Measurements from ENCODE around the gene CTIF.

GRCh38 chr18:48879008-48879431 is 340.2 kb downstream of the CTIF start:
- TF ChIP-seq, protein P1, sequence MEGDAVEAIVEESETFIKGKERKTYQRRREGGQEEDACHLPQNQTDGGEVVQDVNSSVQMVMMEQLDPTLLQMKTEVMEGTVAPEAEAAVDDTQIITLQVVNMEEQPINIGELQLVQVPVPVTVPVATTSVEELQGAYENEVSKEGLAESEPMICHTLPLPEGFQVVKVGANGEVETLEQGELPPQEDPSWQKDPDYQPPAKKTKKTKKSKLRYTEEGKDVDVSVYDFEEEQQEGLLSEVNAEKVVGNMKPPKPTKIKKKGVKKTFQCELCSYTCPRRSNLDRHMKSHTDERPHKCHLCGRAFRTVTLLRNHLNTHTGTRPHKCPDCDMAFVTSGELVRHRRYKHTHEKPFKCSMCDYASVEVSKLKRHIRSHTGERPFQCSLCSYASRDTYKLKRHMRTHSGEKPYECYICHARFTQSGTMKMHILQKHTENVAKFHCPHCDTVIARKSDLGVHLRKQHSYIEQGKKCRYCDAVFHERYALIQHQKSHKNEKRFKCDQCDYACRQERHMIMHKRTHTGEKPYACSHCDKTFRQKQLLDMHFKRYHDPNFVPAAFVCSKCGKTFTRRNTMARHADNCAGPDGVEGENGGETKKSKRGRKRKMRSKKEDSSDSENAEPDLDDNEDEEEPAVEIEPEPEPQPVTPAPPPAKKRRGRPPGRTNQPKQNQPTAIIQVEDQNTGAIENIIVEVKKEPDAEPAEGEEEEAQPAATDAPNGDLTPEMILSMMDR (IDR thresholded peaks at IDR 0.05; ENCODE audit: insufficient read depth, low read length, poor library complexity, severe bottlenecking): no peak
- no peak for TF ChIP-seq EZH2phosphoT487 (conservative IDR thresholded peaks at IDR 0.05; ENCODE audit: low read length)
